HEK293 (cell line): Measurements from ENCODE around the gene MYO7A.

ENCODE experiments used
- CTCF ChIA-PET: fragments of 350-600 bp; formaldehyde crosslinking; extraction: SDS; loops from one replicate; lab custom pipeline; 2021; ENCODE audit warnings: antibody characterized with exemption; lab: Yijun Ruan, JAX
- POLR2A ChIA-PET: fragments of 300-600 bp; formaldehyde crosslinking; extraction: SDS; loops from one replicate; lab custom pipeline; 2020; ENCODE audit warnings: antibody characterized with exemption, inconsistent platforms; lab: Yijun Ruan, JAX
- H3K27ac ChIP-seq: fragments of 200-500 bp; sonication (Bioruptor generic); 2 replicates; pipeline ENCODE4 v1.5.1; 2014; ENCODE audit warnings: low read depth, low read length, control low read depth, inconsistent platforms; ENCODE audit errors: extremely low read depth
- H3K36me3 ChIP-seq, 2 experiments: fragments of 200-500 bp in 1 of 2; sonication (Bioruptor generic) in 1 of 2; 1 replicate in 1 of 2; 2 replicates in 1 of 2; pipeline ENCODE4 v1.5.1; 2014 to 2017; ENCODE audit warnings: inconsistent platforms in 2 of 2, low read length in 2 of 2; ENCODE audit not compliant: control insufficient read depth in 2 of 2, insufficient read depth in 1 of 2
- H3K4me1 ChIP-seq: fragments of 200-500 bp; sonication (Bioruptor generic); 2 replicates; pipeline ENCODE4 v1.5.1; 2014; ENCODE audit warnings: mild to moderate bottlenecking, low read length, inconsistent platforms; ENCODE audit not compliant: control insufficient read depth, insufficient read depth
- H3K4me3 ChIP-seq: 2 replicates; pipeline ENCODE4 v1.5.1; 2011; ENCODE audit warnings: low read depth, mild to moderate bottlenecking, control low read depth, low read length, moderate library complexity
- H3K9me3 ChIP-seq: fragments of 200-500 bp; sonication (Bioruptor generic); 2 replicates; pipeline ENCODE4 v1.5.1; 2014; ENCODE audit warnings: low read depth, low read length, inconsistent platforms; ENCODE audit not compliant: control insufficient read depth, insufficient read depth
- BCL11B ChIP-seq: fragments of 450-650 bp; formaldehyde crosslinking; IDR thresholded peaks from 2 replicates; pipeline ENCODE4 v1.5.1; 2016; ENCODE audit warnings: low read depth, missing biosample characterization, missing genetic modification characterization
- GFI1B ChIP-seq: fragments of 450-650 bp; formaldehyde crosslinking; IDR thresholded peaks from 2 replicates; pipeline ENCODE4 v1.5.1; 2016; ENCODE audit warnings: missing biosample characterization, missing genetic modification characterization
- GLI4 ChIP-seq: fragments of 450-650 bp; formaldehyde crosslinking; IDR thresholded peaks from 2 replicates; pipeline ENCODE4 v1.5.1; 2016; ENCODE audit warnings: missing biosample characterization, missing genetic modification characterization
- IKZF3 ChIP-seq: fragments of 450-650 bp; IDR thresholded peaks from 2 replicates; pipeline ENCODE4 v1.5.0; 2018; ENCODE audit warnings: missing biosample characterization, mild to moderate bottlenecking, missing genetic modification characterization, moderate library complexity
- MYNN ChIP-seq: fragments of 450-650 bp; formaldehyde crosslinking; IDR thresholded peaks from 2 replicates; pipeline ENCODE4 v1.5.1; 2016; ENCODE audit warnings: missing biosample characterization, missing genetic modification characterization, borderline replicate concordance
- PRDM2 ChIP-seq: fragments of 450-650 bp; formaldehyde crosslinking; IDR thresholded peaks from 2 replicates; pipeline ENCODE4 v1.5.1; 2016; ENCODE audit warnings: missing biosample characterization, missing genetic modification characterization, borderline replicate concordance
- SALL2 ChIP-seq: fragments of 450-650 bp; formaldehyde crosslinking; IDR thresholded peaks from 2 replicates; pipeline ENCODE4 v1.5.0; 2017; ENCODE audit warnings: missing biosample characterization, mild to moderate bottlenecking, missing genetic modification characterization, borderline replicate concordance
- SP2 ChIP-seq: fragments of 450-650 bp; formaldehyde crosslinking; IDR thresholded peaks from 2 replicates; pipeline ENCODE4 v1.5.1; 2016; ENCODE audit warnings: missing biosample characterization, missing genetic modification characterization
- YY2 ChIP-seq: fragments of 450-650 bp; formaldehyde crosslinking; IDR thresholded peaks from 2 replicates; pipeline ENCODE4 v1.5.1; 2016; ENCODE audit warnings: missing biosample characterization, missing genetic modification characterization
- ZBTB7A ChIP-seq: fragments of 450-650 bp; formaldehyde crosslinking; IDR thresholded peaks from 2 replicates; pipeline ENCODE4 v1.5.1; 2016; ENCODE audit warnings: low read depth, missing biosample characterization, missing genetic modification characterization
- ZBTB8A ChIP-seq: fragments of 450-650 bp; formaldehyde crosslinking; IDR thresholded peaks from 2 replicates; pipeline ENCODE4 v1.5.1; 2016; ENCODE audit warnings: missing biosample characterization, missing genetic modification characterization
- ZNF174 ChIP-seq: fragments of 450-650 bp; formaldehyde crosslinking; IDR thresholded peaks from 2 replicates; pipeline ENCODE4 v1.5.0; 2017; ENCODE audit warnings: missing biosample characterization, mild to moderate bottlenecking, missing genetic modification characterization
- ZNF184 ChIP-seq: fragments of 450-650 bp; IDR thresholded peaks from 2 replicates; pipeline ENCODE4 v1.5.1; 2018; ENCODE audit warnings: missing biosample characterization, mild to moderate bottlenecking, missing genetic modification characterization
- ZNF239 ChIP-seq: fragments of 450-650 bp; formaldehyde crosslinking; IDR thresholded peaks from 2 replicates; pipeline ENCODE4 v1.5.1; 2016; ENCODE audit warnings: missing biosample characterization, missing genetic modification characterization
- ZNF280C ChIP-seq: fragments of 450-650 bp; formaldehyde crosslinking; IDR thresholded peaks from 2 replicates; pipeline ENCODE4 v1.5.1; 2016; ENCODE audit warnings: missing biosample characterization, missing genetic modification characterization
- ZNF391 ChIP-seq: fragments of 450-650 bp; formaldehyde crosslinking; IDR thresholded peaks from 2 replicates; pipeline ENCODE4 v1.5.1; 2016; ENCODE audit warnings: low read depth, missing biosample characterization, missing genetic modification characterization, borderline replicate concordance
- ZNF544 ChIP-seq: fragments of 450-650 bp; formaldehyde crosslinking; IDR thresholded peaks from 2 replicates; pipeline ENCODE4 v1.5.0; 2017; ENCODE audit warnings: missing biosample characterization, missing genetic modification characterization
- ZNF561 ChIP-seq: fragments of 450-650 bp; IDR thresholded peaks from 2 replicates; pipeline ENCODE4 v1.5.1; 2018; ENCODE audit warnings: missing biosample characterization, missing genetic modification characterization, borderline replicate concordance
- ZNF626 ChIP-seq: fragments of 450-650 bp; sonication (Bioruptor Pico); formaldehyde crosslinking; IDR thresholded peaks from 2 replicates; pipeline ENCODE4 v1.5.1; 2018; ENCODE audit warnings: missing biosample characterization, missing genetic modification characterization, inconsistent platforms
- ZNF660 ChIP-seq: fragments of 450-650 bp; IDR thresholded peaks from 2 replicates; pipeline ENCODE4 v1.5.1; 2018; ENCODE audit warnings: missing biosample characterization, mild to moderate bottlenecking, missing genetic modification characterization
- ZNF670 ChIP-seq: fragments of 450-650 bp; formaldehyde crosslinking; IDR thresholded peaks from 2 replicates; pipeline ENCODE4 v1.5.1; 2016; ENCODE audit warnings: missing biosample characterization, missing genetic modification characterization, low read depth
- ZNF701 ChIP-seq: fragments of 450-650 bp; formaldehyde crosslinking; IDR thresholded peaks from 2 replicates; pipeline ENCODE4 v1.5.1; 2016; ENCODE audit warnings: missing biosample characterization, missing genetic modification characterization
- ZNF76 ChIP-seq: fragments of 450-650 bp; formaldehyde crosslinking; IDR thresholded peaks from 2 replicates; pipeline ENCODE4; 2016; ENCODE audit warnings: low read depth, missing biosample characterization, missing genetic modification characterization, borderline replicate concordance
- ZNF785 ChIP-seq: fragments of 450-650 bp; formaldehyde crosslinking; IDR thresholded peaks from 2 replicates; pipeline ENCODE4 v1.5.1; 2016; ENCODE audit warnings: missing biosample characterization, missing genetic modification characterization
- ZSCAN30 ChIP-seq: fragments of 450-650 bp; IDR thresholded peaks from 2 replicates; pipeline ENCODE4 v1.5.1; 2018; ENCODE audit warnings: missing biosample characterization, mild to moderate bottlenecking, missing genetic modification characterization, moderate library complexity
- ZXDB ChIP-seq: fragments of 450-650 bp; formaldehyde crosslinking; IDR thresholded peaks from 2 replicates; pipeline ENCODE4 v1.5.1; 2016; ENCODE audit warnings: missing biosample characterization, missing genetic modification characterization

The MYO7A gene

GRCh38 chr11:77080643-77081210, 47.3 kb upstream of the MYO7A start:
- no peaks in the 10 kb centered on the region for H3K9me3 ChIP-seq
- CTCF ChIA-PET: interaction anchor here (0.6 to 3.0 kb wide), 5 partner anchors 8 to 33 kb away, joined by 3 to 19 read pairs (median 4); no protein-coding TSS in a partner anchor
- no peak overlapping the region for H3K27ac ChIP-seq
- TF ChIP-seq MYNN (no peak), ZBTB8A (no peak), ZBTB7A (no peak), ZNF174 (tag by site-specific recombination) (no peak), ZNF239 (tag by site-specific recombination) (no peak), BCL11B (tag by site-specific recombination) (no peak), ZNF561 (tag by site-specific recombination) (no peak), SP2 (tag by site-specific recombination) (no peak), ZNF626 (tag by site-specific recombination) (no peak), SALL2 (tag by site-specific recombination) (no peak), ZNF785 (tag by site-specific recombination) (no peak), GLI4 (tag by site-specific recombination) (no peak), ZNF76 (tag by site-specific recombination) (no peak), ZNF670 (tag by site-specific recombination) (no peak), ZNF544 (tag by site-specific recombination) (no peak), ZNF660 (tag by site-specific recombination) (no peak)
- TF ChIP-seq, all 188 proteins: peak for 0
- H3K4me1 ChIP-seq: no peaks in the 10 kb centered on the region
- no peaks in the 10 kb centered on the region for H3K36me3 ChIP-seq
- POLR2A ChIA-PET: no interaction called here
- H3K4me3 ChIP-seq: no peak overlapping the region

GRCh38 chr11:77081381-77081851, 46.6 kb upstream of the MYO7A start:
- Histone ChIP-seq H3K36me3 (no peaks in the 10 kb centered on the region), H3K27ac (no peak overlapping the region), H3K9me3 (no peaks in the 10 kb centered on the region), H3K4me3 (no peak overlapping the region), H3K4me1 (no peaks in the 10 kb centered on the region)
- POLR2A ChIA-PET: no interaction called here
- CTCF ChIA-PET: interaction anchor here (0.6 to 3.0 kb wide), 3 partner anchors 10 to 32 kb away, joined by 3 to 19 read pairs (median 4); no protein-coding TSS in a partner anchor
- TF ChIP-seq MYNN: no peak
- no peak for TF ChIP-seq ZXDB (tag by site-specific recombination)
- TF ChIP-seq ZNF626 (tag by site-specific recombination): no peak
- TF ChIP-seq ZNF184 (tag by site-specific recombination): no peak
- TF ChIP-seq ZNF280C (tag by site-specific recombination): no peak
- TF ChIP-seq GFI1B (tag by site-specific recombination): no peak
- no peak for TF ChIP-seq ZNF701
- TF ChIP-seq PRDM2 (tag by site-specific recombination): no peak
- TF ChIP-seq ZNF239 (tag by site-specific recombination): no peak
- no peak for TF ChIP-seq ZSCAN30
- TF ChIP-seq YY2 (tag by site-specific recombination): no peak
- TF ChIP-seq ZNF391 (tag by site-specific recombination): no peak
- TF ChIP-seq IKZF3 (tag by site-specific recombination): no peak
